22Rv1 (cell line): ENCODE data around the gene HIGD2B.
A peak's percentile ranks its signal among the peaks of the same experiment; 100 is the strongest.
"Not testable (repeated sequence)": the region's sequence is repeated elsewhere in the genome, so short reads cannot be mapped to it uniquely, and the experiment has no call there.

Experiments used
- H3K27ac ChIP-seq: fragments of 450-650 bp; 2 replicates; pipeline ENCODE4 v1.5.1; 2017
- ZFX ChIP-seq: fragments of 450-650 bp; IDR thresholded peaks from 2 replicates; pipeline ENCODE4 v1.6.1; 2017; ENCODE audit warnings: antibody characterized with exemption, borderline replicate concordance
- TF ChIP-seq, protein P1 (sequence below): fragments of 450-650 bp; IDR thresholded peaks from 2 replicates; pipeline ENCODE4 v1.5.1; 2017; ENCODE audit warnings: mild to moderate bottlenecking

Gene HIGD2B

DNA sequence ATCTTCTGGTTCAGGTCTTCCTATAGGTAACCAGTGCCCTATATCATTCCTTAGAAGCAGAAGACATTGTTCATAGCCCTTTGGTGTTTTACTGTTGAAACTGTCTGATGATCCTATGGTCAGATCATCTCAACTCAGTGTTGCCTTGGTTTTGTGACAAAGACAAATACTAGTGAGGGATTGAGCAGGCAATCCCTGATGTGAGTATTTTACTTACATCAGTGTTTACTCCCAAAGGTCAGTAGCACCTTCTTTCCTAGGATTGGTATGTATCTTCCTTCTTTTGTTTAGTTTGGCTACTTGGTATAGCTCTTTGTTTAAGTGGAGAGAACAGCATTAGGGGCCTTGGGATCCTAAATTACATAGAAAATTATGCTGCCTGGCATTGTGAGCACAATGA is 41.2 kb upstream of the HIGD2B start:
- TF ChIP-seq, protein P1, sequence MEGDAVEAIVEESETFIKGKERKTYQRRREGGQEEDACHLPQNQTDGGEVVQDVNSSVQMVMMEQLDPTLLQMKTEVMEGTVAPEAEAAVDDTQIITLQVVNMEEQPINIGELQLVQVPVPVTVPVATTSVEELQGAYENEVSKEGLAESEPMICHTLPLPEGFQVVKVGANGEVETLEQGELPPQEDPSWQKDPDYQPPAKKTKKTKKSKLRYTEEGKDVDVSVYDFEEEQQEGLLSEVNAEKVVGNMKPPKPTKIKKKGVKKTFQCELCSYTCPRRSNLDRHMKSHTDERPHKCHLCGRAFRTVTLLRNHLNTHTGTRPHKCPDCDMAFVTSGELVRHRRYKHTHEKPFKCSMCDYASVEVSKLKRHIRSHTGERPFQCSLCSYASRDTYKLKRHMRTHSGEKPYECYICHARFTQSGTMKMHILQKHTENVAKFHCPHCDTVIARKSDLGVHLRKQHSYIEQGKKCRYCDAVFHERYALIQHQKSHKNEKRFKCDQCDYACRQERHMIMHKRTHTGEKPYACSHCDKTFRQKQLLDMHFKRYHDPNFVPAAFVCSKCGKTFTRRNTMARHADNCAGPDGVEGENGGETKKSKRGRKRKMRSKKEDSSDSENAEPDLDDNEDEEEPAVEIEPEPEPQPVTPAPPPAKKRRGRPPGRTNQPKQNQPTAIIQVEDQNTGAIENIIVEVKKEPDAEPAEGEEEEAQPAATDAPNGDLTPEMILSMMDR = no peak
- TF ChIP-seq ZFX = no peak
- no peak overlapping the region for H3K27ac ChIP-seq

- not testable (repeated sequence) for H3K27ac ChIP-seq
Observed at GRCh38 chr15:72725851-72726250, 39.9 kb upstream of the HIGD2B start.

GRCh38 chr15:72725446-72725845 is 39.5 kb upstream of the HIGD2B start:
- TF ChIP-seq, protein P1 = no peak
- no peak for TF ChIP-seq ZFX
- no peak overlapping the region for H3K27ac ChIP-seq

DNA sequence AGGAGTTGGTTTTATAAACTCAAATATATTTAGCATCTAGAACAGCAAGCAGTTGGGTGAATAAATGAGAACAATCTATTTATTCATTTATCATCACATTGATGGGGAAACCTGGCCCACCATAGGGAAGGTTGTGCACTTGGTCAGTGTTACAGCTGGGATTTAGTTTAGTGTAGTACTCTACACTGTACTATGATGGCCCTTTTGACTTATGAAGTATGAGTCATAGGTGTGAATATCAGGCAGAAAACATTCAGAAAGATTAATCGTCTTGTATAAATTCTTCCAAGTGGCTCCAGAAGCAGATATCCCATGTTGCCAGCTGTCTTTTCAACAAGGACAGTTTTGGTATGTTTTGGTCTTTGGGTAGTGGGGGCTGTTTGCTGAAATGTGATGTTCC is 38.0 kb upstream of the HIGD2B start:
- H3K27ac ChIP-seq = peak overlapping the region; percentile 43
- TF ChIP-seq, protein P1 = no peak
- TF ChIP-seq ZFX = no peak

DNA sequence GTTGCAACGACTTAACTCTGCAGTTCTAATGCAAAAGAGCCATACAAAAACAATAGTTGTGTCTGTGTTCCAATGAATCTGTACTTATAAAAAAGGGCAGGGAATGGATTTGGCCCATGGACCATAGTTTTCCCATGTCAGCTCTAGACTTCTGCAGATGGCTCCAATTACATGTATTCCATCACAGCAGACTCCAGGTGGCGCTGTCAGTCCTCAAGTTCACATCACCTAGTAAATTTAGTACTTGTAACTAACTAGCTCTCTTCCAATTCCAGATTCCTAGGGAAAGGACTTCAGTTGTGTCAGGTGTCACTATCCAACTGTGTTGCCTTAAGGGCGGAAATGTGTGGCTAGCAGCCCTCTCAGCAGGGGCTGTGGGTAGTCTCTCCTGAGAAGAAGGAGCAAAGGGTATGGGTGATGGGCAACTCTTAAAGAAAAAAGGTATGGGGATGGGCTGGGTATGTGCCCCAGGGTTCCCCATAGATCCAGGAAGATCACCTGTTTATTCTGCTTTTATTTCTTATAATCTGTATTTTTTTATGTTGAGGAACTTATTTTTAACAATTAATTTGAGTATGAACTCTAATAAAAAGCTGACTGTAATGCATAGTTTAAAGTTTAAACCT is 36.2 kb upstream of the HIGD2B start:
- TF ChIP-seq ZFX = no peak
- TF ChIP-seq, protein P1 = peak; percentile 89
- H3K27ac ChIP-seq = no peak overlapping the region

DNA sequence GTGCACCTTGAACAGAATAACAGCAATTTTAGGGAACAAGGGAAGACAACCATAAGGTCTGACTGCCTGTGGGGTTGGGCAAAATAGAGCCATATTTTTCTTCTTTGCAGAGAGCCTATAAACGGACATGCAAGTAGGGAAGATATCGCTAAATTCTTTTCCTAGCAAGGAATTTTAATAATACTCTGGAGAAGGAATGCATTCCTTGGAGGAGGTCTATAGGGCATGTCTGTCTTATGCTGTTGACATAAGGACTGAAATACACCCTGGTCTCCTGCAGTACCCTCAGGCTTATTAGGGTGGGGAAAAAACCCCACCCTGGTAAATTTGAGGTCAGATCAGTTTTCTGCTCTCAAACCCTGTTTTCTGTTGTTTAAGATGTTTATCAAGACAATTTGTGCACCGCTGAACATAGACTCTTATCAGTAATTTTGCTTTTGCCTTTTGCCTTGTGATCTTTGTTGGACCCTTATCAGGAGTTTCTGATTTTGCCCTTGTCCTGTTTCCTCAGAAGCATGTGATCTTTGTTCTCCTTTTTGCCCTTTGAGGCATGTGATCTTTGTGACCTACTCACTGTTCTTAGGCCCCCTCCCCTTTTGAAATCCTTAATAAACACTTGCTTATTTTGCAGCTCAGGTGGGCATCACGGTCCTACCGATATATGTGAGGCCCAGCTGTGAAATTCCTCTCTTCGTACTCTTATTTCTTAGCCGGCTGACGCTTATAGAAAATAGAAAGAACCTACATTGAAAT is 22.7 kb upstream of the HIGD2B start:
- H3K27ac ChIP-seq = not testable (repeated sequence)

- H3K27ac ChIP-seq = no peak overlapping the region
- TF ChIP-seq ZFX = no peak
- TF ChIP-seq, protein P1 = no peak
Observed at GRCh38 chr15:72706266-72706665, 20.3 kb upstream of the HIGD2B start.

- no peak for TF ChIP-seq ZFX
- TF ChIP-seq, protein P1 = no peak
- H3K27ac ChIP-seq = no peak overlapping the region
Observed at GRCh38 chr15:72700076-72700475, 14.1 kb upstream of the HIGD2B start.
